ENCODE data around the gene PDSS2.

GRCh38 chr6:107231243-107231642, 228.1 kb downstream of the PDSS2 start:
- TF ChIP-seq, protein P1, sequence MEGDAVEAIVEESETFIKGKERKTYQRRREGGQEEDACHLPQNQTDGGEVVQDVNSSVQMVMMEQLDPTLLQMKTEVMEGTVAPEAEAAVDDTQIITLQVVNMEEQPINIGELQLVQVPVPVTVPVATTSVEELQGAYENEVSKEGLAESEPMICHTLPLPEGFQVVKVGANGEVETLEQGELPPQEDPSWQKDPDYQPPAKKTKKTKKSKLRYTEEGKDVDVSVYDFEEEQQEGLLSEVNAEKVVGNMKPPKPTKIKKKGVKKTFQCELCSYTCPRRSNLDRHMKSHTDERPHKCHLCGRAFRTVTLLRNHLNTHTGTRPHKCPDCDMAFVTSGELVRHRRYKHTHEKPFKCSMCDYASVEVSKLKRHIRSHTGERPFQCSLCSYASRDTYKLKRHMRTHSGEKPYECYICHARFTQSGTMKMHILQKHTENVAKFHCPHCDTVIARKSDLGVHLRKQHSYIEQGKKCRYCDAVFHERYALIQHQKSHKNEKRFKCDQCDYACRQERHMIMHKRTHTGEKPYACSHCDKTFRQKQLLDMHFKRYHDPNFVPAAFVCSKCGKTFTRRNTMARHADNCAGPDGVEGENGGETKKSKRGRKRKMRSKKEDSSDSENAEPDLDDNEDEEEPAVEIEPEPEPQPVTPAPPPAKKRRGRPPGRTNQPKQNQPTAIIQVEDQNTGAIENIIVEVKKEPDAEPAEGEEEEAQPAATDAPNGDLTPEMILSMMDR (IDR thresholded peaks at IDR 0.05) = no peak
- no peak for TF ChIP-seq POLR2A (IDR thresholded peaks at IDR 0.05)
